Inflammatory macrophage (primary cell): ENCODE data around the gene EIPR1.
"Not testable (repeated sequence)": the region's sequence is repeated elsewhere in the genome, so short reads cannot be mapped to it uniquely, and the experiment has no call there.

Experiments
- DNase-seq, 2 donors: peaks; one replicate each; pipeline ENCODE4 v3.0.0-alpha.2; 2020 to 2022

EIPR1 gene

DNA sequence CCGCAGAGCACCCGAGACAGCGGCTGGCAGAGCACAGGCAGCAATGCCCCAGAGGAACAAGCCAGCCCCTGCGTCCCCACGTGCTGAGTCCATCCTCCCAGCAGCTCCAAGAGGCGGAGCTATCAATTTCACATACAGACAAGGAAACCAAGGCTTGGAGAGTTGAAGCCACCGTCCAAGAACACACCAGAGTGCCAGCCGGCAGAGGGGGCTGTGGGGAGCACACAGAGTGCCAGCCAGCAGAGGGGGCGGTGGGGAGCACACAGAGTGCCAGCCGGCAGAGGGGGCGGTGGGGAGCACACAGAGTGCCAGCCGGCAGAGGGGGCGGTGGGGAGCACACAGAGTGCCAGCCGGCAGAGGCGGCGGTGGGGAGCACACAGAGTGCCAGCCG is 91.0 kb downstream of the EIPR1 start:
- DNase-seq, result not testable (repeated sequence)

GRCh38 chr2:3285901-3286645 is 91.5 kb downstream of the EIPR1 start:
- DNase-seq, result no peak

DNA sequence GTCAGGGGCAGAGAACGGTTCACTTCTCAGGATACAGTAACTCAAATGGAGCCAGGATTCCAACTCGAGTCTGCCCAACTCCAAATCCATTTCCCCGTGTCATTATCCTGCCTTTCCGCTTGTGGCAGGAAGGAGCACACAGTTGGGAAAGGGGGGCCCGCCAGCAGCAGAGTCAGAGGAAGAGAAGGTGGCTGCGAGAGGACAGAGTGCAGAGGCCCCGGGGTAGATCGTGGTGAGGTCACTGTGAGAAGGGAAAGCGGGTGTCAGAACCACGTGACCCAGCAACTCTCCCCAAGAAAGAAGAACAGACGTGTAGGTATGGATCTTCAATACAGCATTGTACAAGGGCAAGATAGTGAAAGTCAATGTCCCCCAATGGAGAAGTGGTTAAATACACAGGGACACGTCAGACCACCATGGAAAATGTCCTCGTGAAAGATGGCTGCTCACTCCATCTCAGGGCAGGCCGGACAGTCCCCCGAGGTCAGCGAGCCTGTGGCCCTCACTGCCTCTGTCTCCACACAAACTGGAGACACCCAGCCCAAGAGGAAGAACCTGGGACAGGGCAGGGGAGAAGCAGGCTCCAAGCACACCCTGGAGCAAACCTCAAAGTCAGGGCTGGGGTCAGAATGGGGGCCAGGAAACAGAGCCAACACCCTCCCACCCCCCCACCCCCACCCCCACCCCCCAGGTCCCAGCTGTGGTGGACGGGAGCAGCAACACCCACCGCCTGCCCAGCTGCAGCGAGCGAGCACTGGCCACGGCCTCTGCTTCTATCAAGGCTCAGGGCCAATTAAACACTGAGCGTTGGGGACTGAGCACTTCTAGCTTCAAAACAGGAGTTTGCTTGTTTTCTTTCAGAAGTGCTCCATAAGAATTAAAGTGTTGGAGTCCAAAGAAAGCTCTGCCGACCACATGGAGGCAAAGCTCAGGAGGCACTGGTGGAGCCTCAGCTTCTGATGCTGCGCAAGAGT is 92.7 kb downstream of the EIPR1 start:
- DNase-seq, result no peak

GRCh38 chr2:3283876-3284656 is 93.6 kb downstream of the EIPR1 start:
- not testable (repeated sequence) for DNase-seq

GRCh38 chr2:3283206-3283605 is 94.4 kb downstream of the EIPR1 start:
- no peak for DNase-seq

DNA sequence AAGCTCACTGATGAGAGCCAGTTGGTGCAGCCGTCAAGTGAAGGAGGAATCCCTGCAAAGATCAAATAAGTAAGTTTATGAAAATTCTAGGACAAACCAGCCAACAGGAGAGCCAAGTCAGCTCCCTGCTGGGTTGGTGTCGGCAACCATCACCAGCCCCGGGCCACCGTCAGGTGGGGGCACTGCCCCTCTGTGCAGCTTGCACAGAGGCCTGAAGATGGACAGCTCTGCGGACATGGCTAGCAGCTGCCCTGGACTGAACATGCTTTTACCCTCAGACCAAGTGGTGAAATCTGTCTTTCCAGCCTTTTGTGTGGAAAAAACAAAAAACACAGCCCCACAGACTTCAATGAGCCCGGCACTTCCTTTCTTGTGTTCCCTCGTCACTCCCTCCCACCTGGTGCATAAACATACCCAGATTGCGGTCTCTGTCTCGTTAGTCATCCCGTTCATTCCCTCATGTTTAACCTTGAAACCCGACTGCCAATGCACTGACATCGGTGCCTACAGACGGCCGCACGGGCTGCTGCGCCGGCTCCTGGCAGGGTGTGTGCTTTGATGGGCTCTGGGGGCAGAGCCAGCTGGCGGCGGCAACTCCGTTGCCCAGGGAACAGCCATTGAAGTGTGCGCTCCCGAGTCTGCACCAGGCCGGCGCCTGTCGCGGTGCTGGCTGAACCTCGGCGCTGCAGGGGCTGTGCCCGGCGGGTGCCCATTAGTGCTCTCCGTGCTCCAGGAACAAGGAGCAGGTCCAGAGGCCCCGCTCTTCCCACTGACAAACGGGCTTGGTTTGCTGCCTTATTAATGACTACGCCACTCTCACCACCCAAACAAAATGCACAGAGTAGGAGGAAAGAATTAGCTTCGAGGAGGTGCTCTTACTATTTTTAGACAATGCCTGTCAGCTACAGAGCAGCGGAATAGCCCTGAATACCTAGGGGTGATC is 95.3 kb downstream of the EIPR1 start:
- no peak for DNase-seq

DNA sequence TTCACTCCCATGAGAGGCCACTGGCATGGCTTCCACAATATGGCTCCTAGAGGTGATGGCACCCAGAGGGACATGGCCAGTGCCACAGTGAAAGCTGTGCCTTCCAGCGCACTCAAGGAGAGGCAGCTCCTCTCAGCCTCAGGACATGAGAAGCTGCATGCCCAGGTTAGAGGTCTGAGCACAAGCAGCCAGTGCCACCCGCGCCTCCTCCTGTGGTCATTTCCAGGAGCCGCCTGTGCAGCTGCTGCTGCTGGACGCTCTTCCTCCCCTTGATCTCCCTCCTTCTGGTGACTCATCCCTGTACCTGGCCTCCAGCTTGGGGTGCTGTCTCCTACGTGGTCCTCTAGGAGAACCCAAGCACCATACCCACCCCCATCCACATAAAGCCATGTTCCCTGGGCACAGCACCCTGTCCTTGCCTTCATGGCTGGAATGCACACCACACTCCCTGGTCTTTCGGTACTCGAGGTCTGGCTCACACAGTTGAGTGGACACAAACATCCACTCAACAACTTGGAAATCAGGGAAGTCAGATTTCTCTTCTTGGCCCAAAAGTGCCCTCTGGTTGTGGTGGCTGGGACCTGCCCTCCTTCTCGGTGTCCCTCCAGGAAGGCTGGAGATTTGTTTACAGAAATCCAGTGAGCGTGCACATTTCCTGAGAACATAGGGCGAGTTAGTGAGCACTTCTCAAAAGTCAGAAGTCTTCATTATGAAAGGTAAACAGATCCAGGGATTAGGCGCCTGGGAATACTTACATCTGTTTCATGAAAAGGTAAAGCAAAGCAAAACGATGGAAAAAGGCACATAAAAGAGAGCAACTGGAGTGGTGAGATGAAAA is 96.7 kb downstream of the EIPR1 start:
- DNase-seq, result no peak

DNA sequence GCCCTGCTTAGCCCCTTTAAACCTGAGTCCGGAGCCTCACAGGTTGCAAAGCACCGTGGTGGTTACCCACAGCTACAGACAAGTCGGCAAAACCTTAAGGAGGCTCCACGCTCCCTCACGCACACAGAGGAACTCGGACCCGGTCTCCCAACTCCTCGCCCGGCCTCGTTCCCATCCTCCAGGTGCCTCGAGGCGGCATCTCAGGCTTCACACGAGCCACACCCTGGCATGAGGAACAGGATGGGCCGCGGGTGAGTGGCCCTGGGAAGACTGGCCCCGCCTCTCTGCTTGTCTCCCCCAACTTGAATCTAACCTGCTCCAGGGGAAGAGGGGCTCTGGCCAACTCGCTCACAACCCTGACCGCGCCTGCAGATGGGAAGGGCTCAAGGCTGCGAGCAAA is 97.4 kb downstream of the EIPR1 start:
- no peak for DNase-seq

- DNase-seq, result no peak
Observed at GRCh38 chr2:3279236-3279960, 98.2 kb downstream of the EIPR1 start.

- no peak for DNase-seq
Observed at GRCh38 chr2:3278521-3279218, 98.9 kb downstream of the EIPR1 start.

- no peak for DNase-seq
Observed at GRCh38 chr2:3277748-3278520, 99.7 kb downstream of the EIPR1 start.

DNA sequence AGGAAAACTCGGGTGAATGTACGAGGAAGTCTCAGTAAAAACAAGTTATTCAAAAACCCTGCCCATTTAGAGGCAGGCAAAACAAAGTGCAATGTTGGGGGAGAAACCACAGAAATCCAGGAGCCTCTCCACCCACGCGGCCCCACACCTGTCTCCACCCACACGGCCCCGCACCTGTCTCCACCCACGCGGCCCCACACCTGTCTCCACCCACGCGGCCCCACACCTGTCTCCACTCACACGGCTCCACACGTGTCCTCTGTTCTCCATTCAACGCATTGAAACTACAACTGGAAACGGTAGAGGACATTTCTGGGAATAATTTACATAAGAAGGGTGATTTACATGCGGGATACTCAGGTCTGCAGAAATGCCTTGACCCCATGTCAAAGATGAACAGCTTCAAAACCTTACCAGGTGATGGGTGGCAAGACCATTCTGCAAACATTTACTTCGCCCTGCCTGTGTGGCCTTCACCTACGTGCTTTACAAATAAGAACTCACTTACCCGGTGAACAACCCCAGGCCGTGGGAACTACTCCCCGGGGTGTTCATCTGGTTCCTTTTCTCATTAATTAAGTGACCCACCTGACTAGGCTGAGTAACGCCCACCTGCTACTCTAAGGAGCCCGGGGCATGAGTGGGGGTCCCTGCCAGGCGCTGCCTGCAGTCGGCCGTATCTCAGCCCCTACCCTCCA is 100.4 kb downstream of the EIPR1 start:
- no peak for DNase-seq

DNA sequence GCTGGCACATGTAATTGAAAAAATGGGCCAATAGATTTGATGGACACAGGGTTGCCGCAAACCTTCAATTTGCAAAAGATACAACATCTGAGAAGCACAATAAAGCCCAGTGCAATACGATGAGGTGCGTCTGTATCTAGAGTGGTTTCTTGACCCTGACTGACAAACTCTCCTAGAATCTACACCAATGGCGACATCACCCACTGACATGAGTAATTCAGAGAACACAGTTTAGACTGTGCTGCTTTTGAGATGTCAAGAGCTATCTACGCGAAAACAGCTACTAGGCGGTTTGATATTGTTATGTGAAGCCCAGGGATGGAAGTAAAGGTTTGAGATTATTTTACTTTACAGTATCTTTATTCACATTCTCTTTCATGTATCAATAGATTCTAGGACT is 104.9 kb downstream of the EIPR1 start:
- no peak for DNase-seq

- DNase-seq, result no peak
Observed at GRCh38 chr2:3270095-3270478, 107.5 kb downstream of the EIPR1 start.

GRCh38 chr2:3269425-3270094 is 108.1 kb downstream of the EIPR1 start:
- no peak for DNase-seq

DNA sequence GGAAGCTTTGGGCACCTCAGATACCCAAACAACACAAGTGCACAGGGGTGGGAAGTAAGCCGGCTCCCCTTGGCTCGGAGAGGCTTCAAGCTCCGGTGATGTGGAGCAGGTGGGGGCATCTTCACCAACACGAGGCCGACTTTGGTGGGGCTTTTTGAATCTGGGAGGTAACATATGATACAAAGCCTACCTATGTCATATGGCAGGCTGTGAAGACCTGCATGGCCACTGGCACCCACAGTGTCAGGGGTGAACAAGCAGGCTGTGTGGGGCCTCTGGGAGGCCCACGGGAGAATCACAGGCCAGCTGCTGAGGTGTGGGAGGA is 109.0 kb downstream of the EIPR1 start:
- no peak for DNase-seq

DNA sequence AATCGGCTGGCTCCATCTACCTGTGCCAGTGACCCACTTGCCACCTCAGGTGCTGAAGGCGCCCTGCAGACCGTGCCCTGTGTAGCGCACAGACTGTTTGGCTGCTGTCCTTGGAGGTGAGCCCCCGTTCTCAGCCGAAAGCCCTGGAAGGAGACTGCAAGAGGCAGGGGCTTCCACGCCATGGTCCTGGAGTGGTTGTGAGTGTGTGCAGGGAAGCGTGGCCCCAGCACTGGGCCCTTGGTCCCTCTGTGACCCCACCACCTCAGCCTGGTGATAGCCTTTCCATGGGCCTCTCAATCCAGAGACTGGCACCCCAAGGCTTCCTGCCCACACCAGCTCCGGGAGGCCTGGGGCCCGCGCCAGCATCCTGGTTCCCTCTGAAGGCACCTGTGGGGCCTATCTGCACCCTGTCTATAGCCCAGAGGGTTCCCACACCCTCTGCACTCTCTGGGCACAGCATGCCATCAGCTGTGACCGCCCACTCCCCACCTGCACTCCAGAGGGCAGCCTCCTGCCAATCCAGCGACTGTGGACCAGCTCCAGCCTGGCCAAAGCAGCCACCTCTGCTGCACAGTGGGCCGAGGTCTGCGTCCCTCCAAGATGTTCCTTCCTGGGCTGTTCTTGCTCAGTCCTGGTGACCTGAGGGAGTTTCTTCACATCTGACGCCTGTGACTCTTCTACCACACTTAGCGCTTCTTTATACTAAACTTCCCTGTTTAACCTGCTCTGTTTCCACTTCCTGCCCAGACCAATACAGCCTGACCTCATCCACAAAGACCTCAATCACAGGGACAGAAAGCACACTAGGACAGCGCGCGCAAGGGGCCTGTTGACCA is 109.5 kb downstream of the EIPR1 start:
- peak in 1 of 2 donors; percentile 5 for DNase-seq
